HG03439 (cell line): ENCODE data around the gene CD248.
"Not testable (repeated sequence)": the region's sequence is repeated elsewhere in the genome, so short reads cannot be mapped to it uniquely, and the experiment has no call there.

Source experiments
- ATAC-seq: cut with Tn5 transposase; IDR thresholded peaks from one replicate; pipeline ENCODE4 v1.9.1; 2021; ENCODE audit warnings: mild to moderate bottlenecking, moderate library complexity; ENCODE audit not compliant: unreplicated experiment

CD248 gene

DNA sequence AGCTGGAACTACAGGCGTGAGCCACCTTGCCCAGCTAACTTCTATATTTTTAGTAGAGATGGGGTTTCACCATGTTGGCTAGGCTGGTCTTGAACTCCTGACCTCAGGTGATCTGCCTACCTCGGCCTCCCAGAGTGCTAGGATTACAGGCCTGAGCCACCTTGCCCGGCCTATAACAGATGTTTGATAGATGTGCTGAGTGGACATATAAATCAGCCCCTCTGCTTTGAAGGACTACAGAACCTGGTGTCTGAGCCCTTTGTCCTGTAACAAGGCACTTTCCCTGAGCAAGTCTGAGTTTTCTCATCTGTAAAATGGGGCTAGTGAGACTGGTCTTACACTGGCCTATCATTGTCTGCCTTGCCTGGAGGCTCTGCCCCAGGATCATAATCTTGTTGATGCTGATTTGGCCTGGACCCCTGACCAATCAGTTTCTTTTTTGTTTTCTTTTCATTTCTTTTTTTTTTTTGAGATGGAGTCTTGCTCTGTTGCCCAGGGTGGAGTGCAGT is 12.4 kb upstream of the CD248 start:
- no peak for ATAC-seq

DNA sequence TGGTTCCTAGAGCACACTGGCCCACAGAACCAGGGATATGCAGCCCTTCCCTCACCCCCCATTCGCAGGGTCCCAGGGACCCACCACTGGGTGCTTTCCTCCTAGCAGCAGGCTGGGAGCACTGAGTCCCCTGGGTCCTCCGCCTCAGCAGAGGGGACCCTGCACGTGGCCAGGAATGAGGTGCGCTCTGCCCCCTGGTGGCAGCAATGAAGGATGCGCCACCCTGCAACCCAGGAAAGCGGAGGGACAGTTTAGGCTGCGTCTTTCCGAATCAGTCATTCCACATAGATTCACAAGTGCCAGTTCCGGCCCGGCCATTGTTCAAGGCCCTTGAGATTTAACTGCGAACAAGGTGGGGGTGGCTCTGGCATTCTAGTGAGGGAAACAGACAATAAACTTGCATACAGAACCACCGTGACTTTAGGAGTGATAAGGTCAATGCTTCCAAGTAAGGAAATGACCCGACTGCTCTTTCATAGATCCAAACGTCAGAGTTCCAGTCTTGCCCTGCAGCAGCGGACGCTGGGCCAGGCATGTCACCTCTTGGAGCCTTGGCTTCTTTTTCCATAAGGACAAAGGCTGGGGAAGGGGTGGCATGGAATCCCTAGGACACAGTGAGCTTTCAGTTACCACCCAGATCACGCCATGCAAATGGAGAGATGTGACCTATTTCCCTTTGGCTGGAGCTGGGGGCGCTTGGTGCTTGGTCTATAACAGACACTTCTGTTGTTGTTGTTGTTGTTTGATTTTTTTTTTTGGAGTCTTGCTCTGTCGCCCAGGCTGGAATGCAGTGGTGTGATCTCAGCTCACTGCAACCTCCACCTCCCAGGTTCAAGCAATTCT is 11.7 kb upstream of the CD248 start:
- ATAC-seq, result no peak

DNA sequence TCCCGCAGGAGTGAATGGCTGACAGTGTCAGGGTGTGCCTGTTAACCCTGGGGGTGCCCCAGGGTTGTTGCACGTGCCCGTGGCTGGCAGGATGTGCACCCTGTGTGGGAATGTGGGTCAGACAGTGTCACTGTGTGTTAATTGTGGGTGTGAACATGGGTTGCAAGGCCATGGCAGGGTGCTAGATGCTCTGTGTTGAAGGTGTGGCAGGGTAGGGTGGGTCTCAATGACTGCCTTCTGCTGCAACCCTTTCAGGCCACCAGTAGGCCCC is 11.1 kb upstream of the CD248 start:
- ATAC-seq, result no peak

DNA sequence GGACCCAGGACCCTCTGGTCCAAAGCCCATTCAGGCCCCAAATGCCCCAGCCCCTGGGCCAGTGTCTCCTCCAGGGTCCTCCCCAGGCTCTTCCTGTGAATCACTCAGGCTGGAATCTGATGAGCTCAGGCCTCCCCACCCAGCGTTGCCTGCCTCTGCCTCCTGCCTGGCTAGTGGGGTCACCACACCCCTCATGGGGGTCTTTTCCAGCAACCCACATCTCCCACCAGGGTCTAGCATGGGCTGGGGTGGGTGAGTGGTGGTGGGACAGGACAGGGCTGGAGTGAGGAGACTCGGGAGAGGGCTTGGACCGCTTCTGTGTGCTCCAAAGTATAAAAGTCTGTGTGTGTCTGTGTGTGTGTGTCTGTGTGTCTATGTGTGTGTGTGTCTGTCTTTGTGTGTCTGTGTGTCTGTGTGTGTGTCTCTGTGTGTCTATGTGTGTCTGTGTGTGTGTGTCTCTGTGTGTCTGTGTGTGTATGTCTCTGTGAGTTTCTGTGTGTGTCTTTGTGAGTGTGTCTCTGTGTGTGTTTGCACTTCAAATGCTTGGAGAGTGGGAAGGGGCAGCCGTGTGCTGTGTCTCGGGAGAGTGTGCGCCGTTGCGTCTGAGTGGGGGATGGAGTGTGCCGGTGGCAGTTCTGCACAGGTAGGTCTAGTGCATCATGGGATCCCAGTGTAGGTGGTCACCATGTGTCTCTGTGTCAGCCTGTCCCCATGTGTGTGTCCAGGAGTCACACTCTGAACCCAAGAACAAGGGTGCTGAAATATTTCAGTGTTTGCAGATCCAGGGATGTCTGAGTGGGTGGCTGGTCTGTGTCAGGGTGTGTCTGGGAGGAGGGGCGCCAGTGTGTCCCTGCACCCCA is 10.6 kb upstream of the CD248 start:
- ATAC-seq, result no peak

DNA sequence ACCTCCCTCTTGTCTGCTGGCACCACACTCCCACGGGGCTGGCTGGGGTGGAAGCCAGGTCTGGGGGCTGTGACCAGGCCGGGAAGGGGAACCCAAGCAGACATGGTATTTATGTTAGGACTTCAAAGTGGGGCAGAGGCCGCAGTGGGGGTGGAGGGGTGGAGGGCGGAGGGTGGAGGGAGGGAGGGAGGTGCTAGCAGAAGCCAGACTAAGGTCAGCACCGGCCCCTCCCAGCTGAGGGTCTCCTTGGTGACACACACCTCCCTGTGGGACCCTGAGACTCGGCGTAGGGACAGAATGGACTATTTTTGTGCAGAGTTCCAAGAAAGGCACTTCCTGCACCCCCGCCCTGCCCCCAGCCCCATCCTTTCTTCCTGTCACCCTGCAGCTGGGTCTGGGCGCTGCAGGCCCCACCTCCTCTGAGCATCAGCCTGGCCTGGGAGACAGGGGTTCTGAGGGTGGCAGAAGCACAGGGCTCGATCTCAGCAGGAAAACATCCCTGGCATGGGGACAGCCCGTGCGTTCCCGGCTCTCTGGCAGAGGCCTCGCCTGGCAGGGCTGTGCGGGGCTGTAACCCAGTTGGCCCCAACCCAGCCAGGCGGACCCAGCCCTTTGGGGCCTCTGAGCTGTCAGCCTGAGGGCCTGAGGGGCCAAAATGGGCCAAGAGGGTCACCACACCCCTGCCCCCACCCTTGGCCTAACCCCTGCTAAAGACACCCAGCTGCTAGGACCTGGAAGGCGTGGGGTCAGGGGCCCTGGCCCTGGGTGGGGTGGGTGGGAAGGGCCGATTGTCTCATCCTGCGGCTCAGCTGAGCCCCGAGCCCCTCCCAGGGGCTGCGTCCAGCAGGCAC is 9.6 kb upstream of the CD248 start:
- ATAC-seq, result no peak

DNA sequence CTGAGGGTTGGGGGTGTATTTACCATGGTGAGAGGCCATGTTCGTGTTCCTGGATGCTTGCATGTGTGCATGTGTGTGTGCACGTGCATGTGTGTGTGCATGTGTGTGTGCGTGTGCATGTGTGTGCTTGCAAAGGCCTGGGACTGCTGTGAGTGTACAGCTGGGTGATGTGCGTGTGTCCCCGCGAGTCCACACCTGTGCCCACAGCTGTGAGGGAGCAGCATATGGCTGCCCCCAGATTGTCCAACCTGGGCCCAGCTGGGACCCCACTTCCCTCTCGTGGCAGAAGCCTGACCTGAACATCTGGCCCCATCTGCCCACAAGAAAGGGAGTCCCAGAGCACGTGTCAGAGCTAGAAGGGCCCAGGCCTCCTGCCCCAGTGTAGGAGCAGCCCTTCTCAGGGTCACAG is 8.4 kb upstream of the CD248 start:
- ATAC-seq, result no peak

DNA sequence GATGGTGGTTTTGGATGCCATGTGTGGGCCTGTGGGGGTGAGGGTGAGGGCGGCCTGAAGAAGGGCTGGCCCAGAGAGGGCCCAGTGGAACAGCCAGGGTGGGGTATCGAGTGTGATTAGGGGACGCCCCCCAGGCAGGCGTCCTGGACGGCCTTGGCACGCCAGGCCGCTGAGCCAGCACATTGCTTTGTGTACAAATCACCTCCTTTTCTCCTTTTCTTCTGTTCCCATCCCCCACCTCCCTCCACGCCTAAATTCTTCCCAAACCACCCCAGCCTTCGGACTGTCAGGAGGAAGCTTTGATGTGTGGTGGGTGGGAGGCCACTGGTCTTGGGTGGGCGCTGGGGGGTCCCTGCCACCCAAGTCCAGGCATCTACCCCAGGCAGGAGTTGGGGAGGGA is 7.8 kb upstream of the CD248 start:
- no peak for ATAC-seq

DNA sequence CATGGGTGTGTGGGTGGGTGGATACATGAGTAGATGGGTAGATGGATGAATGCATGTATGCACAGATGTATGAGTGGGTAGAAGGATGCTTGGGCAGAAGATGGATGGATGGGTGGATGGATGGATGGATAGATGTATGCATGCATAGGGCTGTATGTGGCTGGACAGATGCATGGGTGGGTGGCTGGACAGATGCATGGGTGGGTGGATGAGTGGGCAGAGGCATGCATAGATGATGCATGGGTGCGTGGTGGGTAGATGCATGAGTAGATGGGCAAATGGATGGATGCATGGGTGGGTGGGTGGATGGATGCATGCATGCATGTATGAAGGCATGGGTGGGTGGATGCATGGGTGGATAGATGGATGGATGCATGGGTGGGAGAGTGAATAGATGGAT is 6.8 kb upstream of the CD248 start:
- no peak for ATAC-seq

DNA sequence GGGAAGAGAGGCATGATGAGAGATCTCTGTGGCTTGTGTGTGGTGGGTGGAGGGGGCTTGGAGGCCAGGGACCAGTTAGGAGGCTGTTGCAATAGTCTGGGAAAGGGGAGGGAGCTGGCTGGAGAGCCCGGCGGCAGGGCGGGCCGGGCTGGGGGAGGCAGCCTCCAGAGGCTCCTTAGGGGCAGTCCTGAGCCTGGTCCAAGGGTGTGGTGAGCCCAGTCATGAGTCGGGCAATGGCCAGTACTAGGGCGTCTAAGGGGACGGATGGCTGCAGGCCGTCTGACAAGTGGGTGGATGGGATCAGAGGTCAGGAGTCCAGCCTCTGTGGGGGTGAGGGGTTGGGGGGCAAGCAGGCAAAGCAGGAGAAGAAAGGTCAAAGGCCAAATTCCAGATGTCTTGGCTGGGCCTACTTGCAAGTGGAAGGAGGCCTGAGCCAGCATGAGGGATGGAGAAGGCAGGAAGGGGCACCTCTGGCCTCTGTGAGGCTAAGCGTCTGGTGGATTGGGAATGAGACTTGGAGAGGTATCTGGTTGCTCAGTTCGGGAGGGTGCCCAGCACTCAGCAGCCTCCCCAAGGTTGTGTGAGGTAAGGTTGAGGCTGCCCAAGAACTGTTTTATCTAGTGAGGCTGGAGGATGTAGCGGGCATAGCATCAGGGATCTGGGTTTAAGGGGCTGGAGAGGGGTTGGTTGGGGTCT is 6.0 kb upstream of the CD248 start:
- no peak for ATAC-seq

DNA sequence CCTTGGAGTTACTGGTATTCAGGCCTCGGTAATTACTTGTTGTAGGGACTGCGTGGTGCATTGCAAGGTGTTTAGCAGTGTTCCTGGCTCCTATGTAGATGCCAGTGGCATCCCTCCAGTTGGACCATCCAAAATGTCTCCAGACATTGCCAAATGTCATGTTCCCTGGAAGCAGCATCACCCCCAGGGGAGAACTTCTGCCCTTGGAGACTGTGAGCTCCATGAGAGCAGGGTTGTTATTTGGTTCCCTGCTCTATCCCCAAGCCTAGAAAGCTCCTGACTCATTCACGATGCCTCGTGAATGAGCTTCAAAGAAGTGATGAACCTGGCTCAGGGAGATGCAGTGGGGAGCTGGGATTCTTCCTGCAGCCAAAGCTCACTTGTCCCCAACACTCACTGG is 4.8 kb upstream of the CD248 start:
- no peak for ATAC-seq

DNA sequence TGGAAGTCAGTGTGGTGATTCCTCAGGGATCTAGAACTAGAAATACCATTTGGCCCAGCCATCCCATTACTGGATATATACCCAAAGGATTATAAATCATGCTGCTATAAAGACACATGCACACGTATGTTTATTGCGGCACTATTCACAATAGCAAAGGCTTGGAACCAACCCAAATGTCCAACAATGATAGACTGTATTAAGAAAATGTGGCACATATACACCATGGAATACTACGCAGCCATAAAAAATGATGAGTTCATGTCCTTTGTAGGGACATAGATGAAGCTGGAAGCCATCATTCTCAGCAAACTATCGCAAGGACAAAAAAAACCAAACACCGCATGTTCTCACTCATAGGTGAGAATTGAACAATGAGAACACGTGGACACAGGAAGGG is 3.9 kb upstream of the CD248 start:
- ATAC-seq, result not testable (repeated sequence)

DNA sequence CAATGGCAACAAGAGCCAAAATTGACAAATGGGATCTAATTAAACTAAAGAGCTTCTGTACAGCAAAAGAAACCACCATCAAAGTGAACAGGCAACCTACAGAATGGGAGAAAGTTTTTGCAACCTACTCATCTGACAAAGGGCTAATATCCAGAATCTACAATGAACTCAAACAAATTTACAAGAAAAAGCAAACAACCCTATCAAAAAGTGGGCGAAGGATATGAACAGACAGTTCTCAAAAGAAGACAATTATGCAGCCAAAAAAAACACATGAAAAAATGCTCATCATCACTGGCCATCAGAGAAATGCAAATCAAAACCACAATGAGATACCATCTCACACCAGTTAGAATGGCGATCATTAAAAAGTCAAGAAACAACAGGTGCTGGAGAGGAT is 3.4 kb upstream of the CD248 start:
- ATAC-seq, result not testable (repeated sequence)

DNA sequence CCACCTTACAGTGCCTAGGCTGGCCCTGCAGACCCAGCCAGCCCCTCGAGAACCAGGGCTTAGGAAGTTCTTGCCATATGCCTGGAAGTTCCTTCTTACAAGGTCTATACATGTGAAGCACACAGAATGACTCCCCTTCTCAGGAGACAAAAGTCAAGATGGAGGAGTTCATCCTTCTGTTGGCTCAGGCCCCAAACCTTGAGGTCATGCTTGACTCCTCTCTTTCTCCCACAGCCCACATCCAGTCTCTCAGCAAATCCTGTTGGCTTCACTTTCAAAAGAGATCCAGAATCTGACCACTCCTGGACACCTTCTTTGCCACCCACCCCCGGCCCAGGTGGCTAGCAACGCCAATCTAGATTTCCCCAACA is 1.7 kb upstream of the CD248 start:
- ATAC-seq, result no peak

DNA sequence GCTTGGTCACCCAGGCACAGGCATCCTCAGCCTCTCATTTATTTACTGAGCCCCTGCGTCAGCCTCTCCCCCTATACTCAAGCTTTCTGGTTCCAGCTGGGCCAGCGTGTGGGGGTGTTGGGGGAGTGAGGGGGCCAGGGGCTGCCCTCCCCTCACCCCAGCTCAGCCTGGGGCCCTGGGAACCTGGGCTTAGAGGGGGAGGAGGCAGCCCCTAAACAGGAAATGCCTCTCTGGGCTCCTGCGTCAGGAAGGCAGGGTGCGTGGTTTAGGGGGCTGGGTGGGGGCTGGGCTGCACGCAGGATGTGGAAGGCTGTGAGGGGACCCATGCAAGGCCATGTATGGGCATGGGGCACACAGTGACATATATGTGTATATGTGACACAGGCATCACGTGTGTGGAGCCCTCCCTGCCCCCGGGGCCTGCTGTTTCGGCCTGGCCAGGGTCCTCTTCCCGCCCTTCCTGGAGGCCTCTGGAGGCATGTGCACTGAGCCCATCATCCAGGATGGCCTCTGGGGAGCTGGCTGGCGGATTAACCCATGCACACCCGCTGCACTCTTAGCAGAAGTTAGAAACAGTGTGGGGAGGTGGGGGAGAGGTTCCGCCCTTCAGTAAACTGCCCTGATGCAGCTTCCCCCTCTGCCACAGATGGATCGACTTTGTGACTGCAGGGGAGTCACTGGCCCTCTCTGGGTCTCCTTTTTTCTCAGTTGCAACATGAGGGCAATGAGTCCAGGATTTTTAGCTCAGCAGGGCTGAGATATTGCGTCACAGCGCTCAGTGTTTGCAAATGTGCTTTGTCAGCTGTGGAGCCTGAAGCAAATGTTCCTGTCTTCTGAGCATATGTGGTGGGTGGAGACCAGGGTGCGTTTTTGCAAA is 1.1 kb upstream of the CD248 start:
- no peak for ATAC-seq

DNA sequence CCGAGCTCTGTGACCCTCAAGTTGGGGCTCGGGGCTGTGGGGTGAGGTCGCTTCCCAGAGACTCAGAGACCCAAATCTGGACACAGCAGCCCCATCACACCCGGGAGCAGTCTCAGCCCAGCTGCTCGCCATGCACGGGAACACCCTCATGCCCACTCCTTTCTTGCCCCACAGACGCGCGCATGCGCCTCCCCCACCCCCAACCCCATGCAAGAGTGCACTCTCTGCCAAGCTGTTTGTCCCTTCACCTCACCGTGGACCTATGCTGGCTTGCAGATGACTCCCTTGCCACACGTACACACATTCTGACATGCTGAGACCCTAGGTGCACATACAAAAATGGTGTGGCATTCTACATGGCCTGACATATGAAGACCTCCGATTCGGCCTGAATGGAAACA is 478 bp upstream of the CD248 start:
- ATAC-seq, result no peak

DNA sequence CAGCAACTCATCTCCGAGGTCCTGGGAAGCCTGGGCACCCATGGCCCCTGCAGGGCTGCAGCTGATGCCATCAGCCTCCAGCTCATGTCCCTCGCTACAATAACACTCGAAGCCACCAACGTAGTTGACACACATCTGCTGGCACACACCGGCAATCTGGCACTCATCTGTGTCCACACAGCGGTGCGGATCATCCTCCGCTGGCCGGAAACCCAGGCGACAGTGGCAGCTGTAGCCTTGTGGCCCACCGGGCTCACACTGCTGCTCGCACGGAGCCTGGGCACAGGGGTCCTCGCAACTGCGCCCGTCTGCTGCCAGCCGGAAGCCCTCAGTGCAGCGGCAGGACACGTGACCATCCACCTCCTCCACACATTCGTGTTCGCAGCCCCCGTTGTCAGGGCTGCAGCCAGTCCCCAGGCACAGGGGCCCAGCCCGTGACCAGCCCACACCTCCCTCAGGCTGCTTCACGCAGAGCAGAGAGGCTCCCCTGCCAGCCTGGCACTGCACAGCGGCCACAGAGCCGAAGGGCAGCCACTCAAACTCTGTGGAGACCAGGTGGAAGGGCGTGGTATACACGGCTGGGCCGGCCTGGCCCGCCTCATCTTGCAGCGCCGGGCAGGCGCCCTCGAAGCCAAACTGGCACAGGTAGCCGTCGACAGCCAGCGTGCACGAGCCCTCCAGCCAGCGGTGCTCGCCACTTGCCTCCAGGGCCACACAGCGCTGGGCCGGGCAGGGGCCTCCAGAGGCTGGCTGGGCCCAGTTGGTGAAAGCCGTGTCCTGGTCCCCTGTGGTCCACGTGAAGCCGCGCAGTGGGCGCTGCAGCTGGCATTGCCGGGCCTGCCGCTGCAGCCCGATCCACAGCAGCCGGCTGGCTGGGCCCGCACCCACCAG is 678 bp downstream of the CD248 start:
- no peak for ATAC-seq

DNA sequence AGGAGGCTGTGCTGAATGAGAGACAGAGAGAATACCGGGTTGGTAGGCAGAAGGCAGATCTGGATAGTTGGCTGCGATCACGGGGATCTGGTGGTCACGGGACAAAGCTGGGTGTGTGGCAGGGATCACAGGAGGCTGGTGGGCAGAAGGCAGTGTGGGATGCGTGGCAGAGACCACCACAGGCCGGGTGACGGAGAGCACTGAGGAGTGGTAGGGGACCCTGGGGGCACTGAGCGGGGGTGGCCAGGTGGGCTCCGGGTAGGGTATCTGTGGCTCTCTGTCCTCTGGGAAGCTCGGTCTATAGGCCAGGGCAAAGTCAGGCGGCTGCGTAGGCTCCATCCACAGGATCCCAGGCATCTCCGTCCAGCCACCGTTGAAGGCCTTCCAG is 1.4 kb downstream of the CD248 start:
- no peak for ATAC-seq

DNA sequence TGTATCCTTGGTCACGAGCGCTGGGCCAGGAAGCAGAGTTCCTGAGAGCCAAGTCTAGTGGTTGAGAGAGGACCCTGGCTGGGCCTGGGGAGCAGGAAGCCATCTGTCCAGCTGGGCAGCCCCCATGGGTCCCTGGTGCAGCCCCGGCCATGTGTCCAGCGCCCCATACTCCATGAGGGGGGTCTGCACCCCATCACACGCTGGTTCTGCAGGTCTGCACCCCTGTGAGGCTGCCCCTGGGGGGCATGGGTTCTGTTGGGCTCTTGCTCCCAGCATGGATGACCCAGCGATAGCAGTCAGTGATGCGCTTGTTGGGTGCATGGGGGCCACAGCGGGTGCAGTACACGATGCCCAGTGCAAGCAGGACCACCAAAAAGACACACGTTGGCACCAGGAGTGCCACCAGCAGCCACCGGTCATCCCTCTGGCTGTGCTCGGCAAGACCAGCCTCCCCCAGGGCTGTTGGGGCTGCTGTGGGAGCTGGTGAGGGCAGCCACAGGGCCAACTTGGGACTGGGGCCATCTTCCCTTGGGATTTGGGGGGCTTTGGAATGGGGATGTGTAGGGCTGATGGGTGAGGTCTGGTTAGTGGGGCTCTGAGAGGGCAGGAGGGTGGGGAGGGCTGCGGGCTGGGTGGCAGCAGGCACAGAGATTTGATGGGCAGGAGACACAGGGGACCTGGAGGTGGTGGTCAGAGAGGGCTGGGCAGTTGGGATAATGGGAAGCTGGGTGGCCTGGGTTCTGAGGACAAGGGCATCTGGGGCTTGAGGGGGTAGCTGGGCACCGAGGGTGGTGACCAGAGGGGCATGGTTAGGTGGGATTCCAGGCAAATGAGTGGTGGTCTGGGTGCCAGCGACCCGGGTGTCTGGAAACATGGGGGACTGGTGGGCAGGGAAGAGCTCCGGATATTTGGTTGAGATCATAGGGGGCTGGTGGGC is 2.0 kb downstream of the CD248 start:
- ATAC-seq, result no peak
